ENCODE results near the gene TRPM3.
A peak's percentile ranks its signal among the peaks of the same experiment; 100 is the strongest.

The TRPM3 gene

GRCh38 chr9:71090896-71091295, 30.5 kb downstream of the TRPM3 start:
- no peak for DNase-seq (ENCODE audit: extremely low read depth, low read depth)
- TF ChIP-seq, protein P1, sequence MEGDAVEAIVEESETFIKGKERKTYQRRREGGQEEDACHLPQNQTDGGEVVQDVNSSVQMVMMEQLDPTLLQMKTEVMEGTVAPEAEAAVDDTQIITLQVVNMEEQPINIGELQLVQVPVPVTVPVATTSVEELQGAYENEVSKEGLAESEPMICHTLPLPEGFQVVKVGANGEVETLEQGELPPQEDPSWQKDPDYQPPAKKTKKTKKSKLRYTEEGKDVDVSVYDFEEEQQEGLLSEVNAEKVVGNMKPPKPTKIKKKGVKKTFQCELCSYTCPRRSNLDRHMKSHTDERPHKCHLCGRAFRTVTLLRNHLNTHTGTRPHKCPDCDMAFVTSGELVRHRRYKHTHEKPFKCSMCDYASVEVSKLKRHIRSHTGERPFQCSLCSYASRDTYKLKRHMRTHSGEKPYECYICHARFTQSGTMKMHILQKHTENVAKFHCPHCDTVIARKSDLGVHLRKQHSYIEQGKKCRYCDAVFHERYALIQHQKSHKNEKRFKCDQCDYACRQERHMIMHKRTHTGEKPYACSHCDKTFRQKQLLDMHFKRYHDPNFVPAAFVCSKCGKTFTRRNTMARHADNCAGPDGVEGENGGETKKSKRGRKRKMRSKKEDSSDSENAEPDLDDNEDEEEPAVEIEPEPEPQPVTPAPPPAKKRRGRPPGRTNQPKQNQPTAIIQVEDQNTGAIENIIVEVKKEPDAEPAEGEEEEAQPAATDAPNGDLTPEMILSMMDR (IDR thresholded peaks at IDR 0.05; ENCODE audit: low read depth, low read length, missing control alignments): no peak
- H3K4me3 ChIP-seq (replicated peaks; ENCODE audit: low read depth, low read length): no peak overlapping the region

- TF ChIP-seq, protein P1 (IDR thresholded peaks at IDR 0.05; ENCODE audit: low read depth, low read length, missing control alignments): no peak
- peak; percentile 33 for DNase-seq (ENCODE audit: extremely low read depth, low read depth)
- no peak overlapping the region for H3K4me3 ChIP-seq (replicated peaks; ENCODE audit: low read depth, low read length)
Observed at GRCh38 chr9:71079451-71079850, 42.0 kb downstream of the TRPM3 start.

DNA sequence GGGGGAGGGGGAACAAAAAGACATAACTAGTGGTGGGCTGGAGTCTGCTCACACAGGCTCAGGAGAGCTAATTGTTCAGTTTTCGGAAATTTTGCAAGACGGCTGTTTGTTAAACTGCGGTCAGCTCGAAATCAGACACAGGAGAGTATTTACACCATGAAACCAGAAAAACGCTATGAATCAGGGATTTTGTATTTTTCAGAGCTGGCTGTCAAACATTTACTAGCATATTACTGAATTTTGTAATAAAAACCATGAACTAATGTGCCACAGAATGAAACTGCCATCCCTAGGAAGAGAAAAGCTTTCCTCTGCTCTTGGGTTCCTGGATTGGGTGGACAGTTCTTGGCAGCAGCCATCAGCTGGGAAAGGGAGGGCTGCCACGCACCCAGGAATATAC, 45.3 kb downstream of the TRPM3 start:
- no peak overlapping the region for H3K4me3 ChIP-seq (replicated peaks; ENCODE audit: low read depth, low read length)
- TF ChIP-seq, protein P1 (IDR thresholded peaks at IDR 0.05; ENCODE audit: low read depth, low read length, missing control alignments): no peak

GRCh38 chr9:71073494-71073893, 47.9 kb downstream of the TRPM3 start:
- no peak overlapping the region for H3K4me3 ChIP-seq (replicated peaks; ENCODE audit: low read depth, low read length)
- TF ChIP-seq, protein P1 (IDR thresholded peaks at IDR 0.05; ENCODE audit: low read depth, low read length, missing control alignments): no peak
- no peak for DNase-seq (ENCODE audit: extremely low read depth, low read depth)

More for the DNA sequence above, 45.3 kb downstream of the TRPM3 start:
- no peak for DNase-seq (ENCODE audit: extremely low read depth, low read depth)

DNA sequence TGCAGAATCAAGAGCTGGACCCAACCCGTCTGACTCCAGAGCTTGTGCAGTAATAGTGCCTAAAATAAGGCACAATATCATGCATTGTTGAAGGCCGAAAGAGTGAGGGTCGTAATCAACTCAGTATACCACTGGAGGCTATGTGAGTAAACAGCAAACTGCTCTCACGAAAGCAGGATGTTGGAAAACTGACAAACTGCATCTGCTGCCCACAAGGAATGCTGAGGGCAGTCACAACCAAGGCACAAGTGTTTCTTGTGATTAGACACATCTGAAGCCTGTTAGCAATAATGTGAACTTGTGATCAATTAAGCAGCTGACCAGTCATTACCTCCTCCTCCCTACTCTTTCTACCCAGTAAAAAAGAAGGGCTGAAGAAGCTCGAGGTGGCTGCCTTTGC, 48.8 kb downstream of the TRPM3 start:
- TF ChIP-seq, protein P1 (IDR thresholded peaks at IDR 0.05; ENCODE audit: low read depth, low read length, missing control alignments): no peak
- peak; percentile 10 for DNase-seq (ENCODE audit: extremely low read depth, low read depth)
- no peak overlapping the region for H3K4me3 ChIP-seq (replicated peaks; ENCODE audit: low read depth, low read length)

GRCh38 chr9:71071633-71072032, 49.8 kb downstream of the TRPM3 start:
- DNase-seq (ENCODE audit: extremely low read depth, low read depth): no peak
- H3K4me3 ChIP-seq (replicated peaks; ENCODE audit: low read depth, low read length): no peak overlapping the region
- TF ChIP-seq, protein P1 (IDR thresholded peaks at IDR 0.05; ENCODE audit: low read depth, low read length, missing control alignments): no peak

DNA sequence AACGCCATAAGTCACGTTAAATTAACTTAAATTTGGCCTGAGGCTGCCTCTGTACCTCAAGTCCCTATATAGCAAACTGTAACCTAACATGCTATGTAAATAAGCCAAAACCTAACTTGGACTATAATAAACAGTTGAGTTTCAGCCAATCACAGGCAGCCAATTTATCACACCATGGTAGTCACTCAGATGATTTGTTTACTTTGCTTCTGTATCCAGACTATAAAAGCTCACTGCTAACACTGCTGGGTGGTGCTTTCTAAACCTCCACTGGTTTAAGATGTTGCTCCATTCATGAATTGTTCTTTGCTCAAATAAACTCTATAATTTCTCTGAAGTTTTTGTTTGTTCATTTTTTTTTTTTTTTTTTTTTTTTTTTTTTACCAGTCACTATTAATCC, 62.8 kb downstream of the TRPM3 start:
- H3K4me3 ChIP-seq (replicated peaks; ENCODE audit: low read depth, low read length): no peak overlapping the region
- TF ChIP-seq, protein P1 (IDR thresholded peaks at IDR 0.05; ENCODE audit: low read depth, low read length, missing control alignments): no peak
- DNase-seq (ENCODE audit: extremely low read depth, low read depth): no peak
